GM10266 (cell line): ENCODE data around the gene LOXHD1.

ENCODE experiments used
- DNase-seq: peaks from one replicate; pipeline ENCODE4 v3.0.0; 2012; ENCODE audit errors: extremely low spot score
- TF ChIP-seq, protein P1 (sequence below): IDR thresholded peaks from 2 replicates; pipeline ENCODE4 v1.5.1; 2012; ENCODE audit warnings: mild to moderate bottlenecking, low read depth; ENCODE audit not compliant: control insufficient read depth, insufficient read depth; ENCODE audit errors: missing control alignments

Gene LOXHD1

DNA sequence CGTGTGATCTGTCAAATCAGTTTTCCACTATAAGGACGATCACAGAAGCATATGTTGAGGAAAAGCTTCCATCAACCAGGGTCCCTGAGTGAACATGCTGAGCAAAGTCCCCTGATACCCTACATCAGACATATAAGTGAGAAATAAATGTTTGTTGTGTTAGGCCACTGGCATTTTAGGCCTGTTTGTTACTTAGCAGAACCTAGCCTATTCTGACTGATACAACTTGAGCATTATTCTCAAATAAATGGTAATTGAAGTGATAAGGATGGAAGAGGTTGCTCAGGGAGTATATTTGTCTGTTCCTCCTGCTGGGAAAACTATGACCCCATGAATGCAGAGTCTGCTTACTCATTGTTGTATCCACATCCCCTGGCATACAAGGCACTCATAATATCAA, 106.4 kb downstream of the LOXHD1 start:
- TF ChIP-seq, protein P1, sequence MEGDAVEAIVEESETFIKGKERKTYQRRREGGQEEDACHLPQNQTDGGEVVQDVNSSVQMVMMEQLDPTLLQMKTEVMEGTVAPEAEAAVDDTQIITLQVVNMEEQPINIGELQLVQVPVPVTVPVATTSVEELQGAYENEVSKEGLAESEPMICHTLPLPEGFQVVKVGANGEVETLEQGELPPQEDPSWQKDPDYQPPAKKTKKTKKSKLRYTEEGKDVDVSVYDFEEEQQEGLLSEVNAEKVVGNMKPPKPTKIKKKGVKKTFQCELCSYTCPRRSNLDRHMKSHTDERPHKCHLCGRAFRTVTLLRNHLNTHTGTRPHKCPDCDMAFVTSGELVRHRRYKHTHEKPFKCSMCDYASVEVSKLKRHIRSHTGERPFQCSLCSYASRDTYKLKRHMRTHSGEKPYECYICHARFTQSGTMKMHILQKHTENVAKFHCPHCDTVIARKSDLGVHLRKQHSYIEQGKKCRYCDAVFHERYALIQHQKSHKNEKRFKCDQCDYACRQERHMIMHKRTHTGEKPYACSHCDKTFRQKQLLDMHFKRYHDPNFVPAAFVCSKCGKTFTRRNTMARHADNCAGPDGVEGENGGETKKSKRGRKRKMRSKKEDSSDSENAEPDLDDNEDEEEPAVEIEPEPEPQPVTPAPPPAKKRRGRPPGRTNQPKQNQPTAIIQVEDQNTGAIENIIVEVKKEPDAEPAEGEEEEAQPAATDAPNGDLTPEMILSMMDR, result no peak
- no peak for DNase-seq

DNA sequence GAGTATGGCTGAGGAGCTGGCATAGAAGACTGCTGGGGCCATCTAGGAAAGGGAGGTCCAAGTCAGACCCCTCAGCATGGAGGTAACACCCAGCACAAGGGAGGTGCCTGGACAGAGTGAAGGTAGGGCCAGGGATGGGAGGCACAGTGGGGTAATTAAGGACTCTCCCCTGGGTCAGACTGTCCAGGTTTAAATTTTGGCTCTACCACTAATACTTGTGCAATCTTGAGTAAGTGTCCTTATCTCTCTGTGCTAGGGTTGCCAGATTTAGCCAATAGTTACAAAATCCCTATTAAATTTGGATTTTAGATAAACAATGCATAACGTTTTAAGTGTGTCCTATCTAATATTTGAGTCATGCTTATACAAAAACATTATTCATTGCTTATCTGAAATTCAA, 109.5 kb downstream of the LOXHD1 start:
- TF ChIP-seq, protein P1, result no peak

DNA sequence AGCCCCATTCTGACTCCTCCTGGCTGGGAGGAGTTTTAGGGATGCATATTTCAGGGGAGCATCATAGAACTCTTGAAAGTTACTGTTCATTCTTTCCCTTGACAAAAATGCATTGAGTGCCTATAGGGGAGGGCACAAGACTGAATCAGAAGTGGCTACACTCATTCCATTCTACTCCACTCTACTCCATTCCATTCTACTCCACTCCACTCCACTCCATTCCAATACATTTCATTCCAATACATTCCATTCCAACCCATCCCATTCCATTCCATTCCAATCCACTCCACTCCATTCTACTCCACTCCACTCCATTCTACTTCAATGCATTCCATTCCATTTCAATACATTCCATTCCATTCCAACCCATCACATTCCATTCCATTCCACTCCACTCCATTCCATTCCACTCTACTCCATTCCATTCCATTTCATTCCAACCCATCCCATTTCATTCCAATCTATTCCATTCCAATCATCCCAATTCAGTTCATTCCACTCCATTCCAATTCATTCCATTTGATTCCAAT, 110.8 kb downstream of the LOXHD1 start:
- no peak for DNase-seq
- TF ChIP-seq, protein P1, result no peak

More for the DNA sequence above, 109.5 kb downstream of the LOXHD1 start:
- no peak for DNase-seq

DNA sequence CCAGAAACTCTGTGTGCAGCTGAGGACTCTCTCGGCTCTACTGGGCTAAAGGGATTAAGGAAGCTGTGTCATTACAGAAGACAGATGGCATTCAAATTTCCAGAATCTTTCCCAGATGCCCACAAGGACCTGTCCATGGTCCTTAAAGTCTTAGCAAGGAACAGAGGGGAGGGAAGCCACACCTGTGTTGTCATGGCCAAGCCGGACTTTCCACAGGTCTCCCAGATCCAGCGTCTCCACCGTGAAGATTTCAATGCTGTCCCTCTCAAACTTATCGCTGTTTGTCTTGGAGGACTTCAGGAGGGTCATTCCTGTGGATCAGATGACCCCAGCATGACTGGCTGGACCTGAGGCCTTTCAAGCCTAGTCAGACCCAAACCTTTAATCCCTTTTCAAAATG, 114.5 kb downstream of the LOXHD1 start:
- no peak for DNase-seq
- TF ChIP-seq, protein P1, result no peak

DNA sequence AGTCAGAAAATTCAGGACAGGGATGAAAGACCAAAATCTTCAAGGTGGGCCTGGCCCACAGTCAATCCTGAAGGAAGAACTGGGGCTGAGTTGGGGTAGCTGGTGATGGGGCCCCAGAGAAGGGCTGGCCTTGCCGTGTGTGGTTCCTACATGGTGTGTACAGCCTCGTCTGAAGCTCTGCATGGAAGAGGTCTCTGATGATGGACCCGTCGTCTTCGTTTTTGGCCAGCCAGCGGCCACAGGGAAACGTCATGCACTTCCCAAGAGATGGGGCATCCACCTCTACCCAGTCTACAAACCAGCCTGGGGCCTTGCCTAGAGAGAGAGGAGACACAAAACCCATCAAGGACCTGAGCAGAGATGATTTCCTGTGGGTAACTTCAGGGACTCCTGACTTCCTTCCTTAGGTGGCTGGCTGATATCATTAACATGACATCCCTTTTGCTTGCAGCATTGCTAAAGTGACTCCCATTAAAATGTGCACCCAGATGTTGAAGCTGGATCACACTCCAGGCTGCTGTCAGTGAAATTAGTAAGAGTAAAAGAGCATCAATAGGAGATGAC, 115.3 kb downstream of the LOXHD1 start:
- TF ChIP-seq, protein P1, result no peak
- DNase-seq, result no peak

DNA sequence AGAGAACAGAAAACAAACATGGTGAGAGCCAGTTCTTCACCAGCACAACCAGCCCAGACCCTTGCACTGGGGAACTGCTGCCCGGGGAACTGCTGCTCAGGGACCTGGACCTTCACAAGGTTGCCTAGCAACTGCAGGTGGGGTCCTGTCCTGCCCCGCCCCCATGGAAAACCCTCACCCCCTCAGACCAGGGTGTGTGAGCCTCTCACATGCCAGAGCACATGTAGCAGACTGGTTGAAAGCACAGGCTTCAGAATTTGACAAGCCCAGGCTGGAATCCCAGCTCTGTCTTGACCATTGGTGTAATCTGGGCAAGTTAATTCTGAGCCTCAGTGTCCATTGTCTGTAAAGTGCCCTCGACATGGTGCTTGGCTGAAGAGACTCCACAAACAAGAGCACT, 118.6 kb downstream of the LOXHD1 start:
- TF ChIP-seq, protein P1, result no peak
- DNase-seq, result no peak

DNA sequence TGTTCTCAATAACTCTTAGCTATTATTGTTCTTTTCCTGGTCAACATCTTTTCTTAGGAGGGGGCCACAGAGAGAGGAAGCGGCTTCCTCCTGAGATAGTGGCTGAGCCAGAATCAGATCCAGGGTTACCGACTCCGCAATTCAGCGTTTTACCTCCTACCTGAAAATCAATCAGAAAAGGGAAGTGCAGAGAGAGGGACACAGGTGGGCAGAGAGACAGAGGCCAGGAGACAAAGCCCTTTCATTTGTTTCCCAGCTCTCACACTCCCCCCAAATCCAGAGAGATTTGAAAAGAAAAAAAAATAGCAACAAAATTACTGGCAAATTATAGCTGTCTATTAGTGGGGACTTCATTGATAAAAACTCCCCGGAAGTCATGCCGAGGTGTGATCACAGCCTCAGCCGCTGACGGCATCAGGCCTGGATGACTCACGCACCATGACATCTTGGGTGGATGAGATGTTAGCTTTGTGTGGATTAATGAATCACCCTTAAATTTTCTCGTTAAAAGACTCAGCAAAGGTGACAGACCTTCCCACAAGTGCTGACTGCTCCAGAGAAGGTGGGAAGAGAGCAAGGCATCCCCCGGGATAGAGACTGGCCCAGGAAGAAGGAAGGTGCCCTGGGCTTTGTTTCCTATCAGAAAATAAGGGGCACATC, 120.7 kb downstream of the LOXHD1 start:
- TF ChIP-seq, protein P1, result no peak
- no peak for DNase-seq
